SU-DHL-6 (cell line): ENCODE data around the gene CHRM2.

Source experiments
- H2AFZ ChIP-seq: fragments of 200-600 bp; sonication (generic); 2 replicates; pipeline ENCODE4 v1.6.1; 2014; ENCODE audit warnings: low read depth, mild to moderate bottlenecking, moderate library complexity, mixed read lengths, antibody characterized with exemption, low read length; ENCODE audit not compliant: severe bottlenecking
- H3F3A ChIP-seq: fragments of 200-600 bp; shearing (Covaris generic); 2 replicates; pipeline ENCODE4 v1.6.0; 2016; ENCODE audit warnings: antibody characterized with exemption, mild to moderate bottlenecking; ENCODE audit not compliant: insufficient read depth
- H3K27ac ChIP-seq: fragments of 200-600 bp; sonication (generic); 2 replicates; pipeline ENCODE4 v1.5.1; 2016; ENCODE audit warnings: low read depth, mild to moderate bottlenecking, low read length, moderate library complexity, mixed read lengths
- H3K27me3 ChIP-seq: fragments of 200-600 bp; sonication (generic), shearing (Covaris generic); 2 replicates; pipeline ENCODE4 v1.6.0; 2014; ENCODE audit warnings: mild to moderate bottlenecking, low read length
- H3K36me3 ChIP-seq: fragments of 200-600 bp; sonication (generic); 2 replicates; pipeline ENCODE4 v1.6.1; 2014; ENCODE audit warnings: mild to moderate bottlenecking, low read length, mixed read lengths
- H3K4me2 ChIP-seq: fragments of 300-600, 200-600 bp; shearing (Covaris generic), sonication (generic); 2 replicates; pipeline ENCODE4 v1.6.0; 2014; ENCODE audit warnings: low read length, low read depth, mild to moderate bottlenecking; ENCODE audit not compliant: poor library complexity, severe bottlenecking
- H3K4me3 ChIP-seq: fragments of 200-600 bp; sonication (generic); 2 replicates; pipeline ENCODE4 v1.5.1; 2014; ENCODE audit warnings: antibody characterized with exemption, low read length, mild to moderate bottlenecking, mixed read lengths; ENCODE audit not compliant: insufficient read depth, poor library complexity, severe bottlenecking
- H3K79me2 ChIP-seq: fragments of 200-600 bp; sonication (generic); 2 replicates; pipeline ENCODE4 v1.6.1; 2014; ENCODE audit warnings: mild to moderate bottlenecking, low read length, moderate library complexity; ENCODE audit not compliant: insufficient read depth
- H3K9ac ChIP-seq: fragments of 200-600 bp; sonication (generic); 2 replicates; pipeline ENCODE4 v1.7.0; 2014; ENCODE audit warnings: mild to moderate bottlenecking, low read length
- H3K9me2 ChIP-seq: fragments of 200-600 bp; sonication (generic); replicated peaks from 2 replicates; pipeline ENCODE4 v1.6.1; 2014; ENCODE audit warnings: low read length; ENCODE audit not compliant: insufficient read depth
- H3K9me3 ChIP-seq: fragments of 200-600 bp; sonication (generic); 2 replicates; pipeline ENCODE4 v1.6.1; 2014; ENCODE audit warnings: low read length, mixed read lengths; ENCODE audit not compliant: insufficient read depth
- H4K20me1 ChIP-seq: fragments of 200-600 bp; sonication (generic); 2 replicates; pipeline ENCODE4 v1.6.1; 2014; ENCODE audit warnings: low read depth, mild to moderate bottlenecking, antibody characterized with exemption, low read length, moderate library complexity, mixed read lengths
- EZH2phosphoT487 ChIP-seq: fragments of 200-600 bp; sonication (generic), shearing (Covaris generic); conservative IDR thresholded peaks from 2 replicates; pipeline ENCODE4 v1.6.1; 2018; ENCODE audit warnings: mild to moderate bottlenecking, antibody characterized with exemption, low read length, moderate library complexity, mixed read lengths
- TF ChIP-seq, protein P1 (sequence below): fragments of 200-600 bp; sonication (generic); IDR thresholded peaks from one replicate; pipeline ENCODE4 v1.5.1; 2017; ENCODE audit warnings: antibody characterized with exemption, mild to moderate bottlenecking, low read length, moderate library complexity; ENCODE audit not compliant: insufficient read depth, poor library complexity, severe bottlenecking

The CHRM2 gene

DNA sequence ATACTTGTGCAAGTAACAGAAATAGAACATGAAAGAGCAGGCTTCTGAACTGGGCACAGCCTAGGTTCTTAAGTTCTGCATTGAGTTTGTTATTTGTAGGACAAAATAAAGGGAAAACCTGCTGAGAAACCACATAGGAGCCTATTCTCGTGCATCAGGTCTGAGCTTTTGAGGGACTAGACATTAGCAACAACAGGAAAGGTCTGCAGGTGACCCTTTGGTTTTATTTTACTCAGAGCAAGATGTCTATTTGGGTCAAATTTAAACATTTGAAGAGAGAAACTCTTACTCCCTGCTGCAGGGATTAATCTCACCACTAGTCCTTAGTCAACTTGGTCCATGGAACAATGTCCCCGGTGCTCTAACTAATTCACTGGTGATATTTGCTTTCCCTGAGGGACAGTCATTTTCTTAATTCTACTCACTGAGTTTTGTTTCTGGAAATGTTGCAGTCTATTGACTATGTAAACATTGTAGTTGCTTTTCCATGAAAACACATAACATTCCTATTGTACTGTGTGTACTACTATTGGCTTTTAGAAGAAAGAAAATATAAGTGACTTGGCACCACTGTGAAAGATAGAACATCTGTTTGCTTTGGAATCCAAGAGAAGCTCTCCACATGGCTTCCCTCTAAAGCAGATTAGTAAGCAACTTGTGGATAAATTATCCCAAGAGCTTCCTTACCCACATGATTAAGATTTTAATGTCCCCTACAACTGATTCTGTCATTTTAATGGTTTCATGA is 108.2 kb downstream of the CHRM2 start:
- no peaks in the 10 kb centered on the region for H3K9me2 ChIP-seq

DNA sequence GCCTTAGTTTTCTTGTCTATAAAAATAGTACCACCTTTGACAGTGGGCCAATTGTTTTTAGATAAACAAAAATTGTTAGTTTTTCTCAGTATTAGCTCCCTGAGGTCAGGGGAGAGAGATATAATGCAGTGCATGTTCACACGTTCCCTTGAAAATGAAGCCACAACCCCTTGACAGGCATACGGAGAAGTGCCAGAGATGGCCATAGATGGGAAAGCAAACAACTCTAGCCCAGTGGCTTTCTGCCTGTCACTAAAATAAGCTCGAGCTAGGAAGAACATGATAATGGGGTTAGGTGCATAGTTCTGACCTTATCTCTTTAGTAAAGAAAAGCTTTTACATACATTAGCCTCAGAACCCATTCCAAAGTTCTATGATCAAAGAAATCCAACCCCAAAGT is 124.9 kb downstream of the CHRM2 start:
- Histone ChIP-seq H2AFZ (no peak overlapping the region), H3K79me2 (no peaks in the 10 kb centered on the region), H3F3A (no peaks in the 10 kb centered on the region), H3K9me2 (no peaks in the 10 kb centered on the region), H3K27ac (no peak overlapping the region), H3K27me3 (no peaks in the 10 kb centered on the region), H3K4me2 (no peak overlapping the region), H3K9ac (no peak overlapping the region), H3K36me3 (no peaks in the 10 kb centered on the region), H4K20me1 (no peaks in the 10 kb centered on the region), H3K9me3 (no peaks in the 10 kb centered on the region), H3K4me3 (no peak overlapping the region)
- no peak for TF ChIP-seq EZH2phosphoT487
- TF ChIP-seq, protein P1, sequence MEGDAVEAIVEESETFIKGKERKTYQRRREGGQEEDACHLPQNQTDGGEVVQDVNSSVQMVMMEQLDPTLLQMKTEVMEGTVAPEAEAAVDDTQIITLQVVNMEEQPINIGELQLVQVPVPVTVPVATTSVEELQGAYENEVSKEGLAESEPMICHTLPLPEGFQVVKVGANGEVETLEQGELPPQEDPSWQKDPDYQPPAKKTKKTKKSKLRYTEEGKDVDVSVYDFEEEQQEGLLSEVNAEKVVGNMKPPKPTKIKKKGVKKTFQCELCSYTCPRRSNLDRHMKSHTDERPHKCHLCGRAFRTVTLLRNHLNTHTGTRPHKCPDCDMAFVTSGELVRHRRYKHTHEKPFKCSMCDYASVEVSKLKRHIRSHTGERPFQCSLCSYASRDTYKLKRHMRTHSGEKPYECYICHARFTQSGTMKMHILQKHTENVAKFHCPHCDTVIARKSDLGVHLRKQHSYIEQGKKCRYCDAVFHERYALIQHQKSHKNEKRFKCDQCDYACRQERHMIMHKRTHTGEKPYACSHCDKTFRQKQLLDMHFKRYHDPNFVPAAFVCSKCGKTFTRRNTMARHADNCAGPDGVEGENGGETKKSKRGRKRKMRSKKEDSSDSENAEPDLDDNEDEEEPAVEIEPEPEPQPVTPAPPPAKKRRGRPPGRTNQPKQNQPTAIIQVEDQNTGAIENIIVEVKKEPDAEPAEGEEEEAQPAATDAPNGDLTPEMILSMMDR = no peak

More for the DNA sequence above, 108.2 kb downstream of the CHRM2 start:
- Histone ChIP-seq H3K27me3 (no peaks in the 10 kb centered on the region), H2AFZ (no peak overlapping the region), H3K4me3 (no peak overlapping the region), H3K79me2 (no peaks in the 10 kb centered on the region), H3K4me2 (no peak overlapping the region), H3K9ac (no peak overlapping the region), H4K20me1 (no peaks in the 10 kb centered on the region), H3K9me3 (no peaks in the 10 kb centered on the region), H3K27ac (no peak overlapping the region), H3F3A (no peaks in the 10 kb centered on the region), H3K36me3 (no peaks in the 10 kb centered on the region)
- TF ChIP-seq, protein P1 = no peak
- no peak for TF ChIP-seq EZH2phosphoT487

DNA sequence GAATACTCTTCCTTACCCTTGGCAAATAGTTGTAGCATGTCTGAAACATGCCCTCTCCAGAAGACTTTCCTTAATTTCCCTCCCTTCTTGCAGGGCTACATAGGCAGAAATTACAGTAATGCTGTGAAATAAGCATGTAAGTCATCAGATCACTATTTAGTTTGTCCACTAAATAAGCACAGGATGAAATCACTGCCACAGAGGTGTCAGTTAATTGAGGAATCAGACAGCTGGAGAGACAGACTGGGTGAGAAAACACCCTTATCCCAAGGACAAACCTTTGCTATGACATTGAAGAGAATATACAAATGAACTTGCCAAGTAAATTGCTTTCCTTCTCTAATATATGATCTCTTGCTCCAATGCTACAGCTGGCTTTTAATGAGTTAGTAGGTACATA is 129.3 kb downstream of the CHRM2 start:
- H3K27ac ChIP-seq = no peak overlapping the region
- no peaks in the 10 kb centered on the region for H3K27me3 ChIP-seq
- no peaks in the 10 kb centered on the region for H3K9me2 ChIP-seq
- no peak overlapping the region for H3K4me3 ChIP-seq
- no peaks in the 10 kb centered on the region for H3K36me3 ChIP-seq
- no peak overlapping the region for H2AFZ ChIP-seq
- H3K9ac ChIP-seq = no peak overlapping the region
- TF ChIP-seq EZH2phosphoT487 = no peak
- TF ChIP-seq, protein P1 = no peak
- no peak overlapping the region for H3K4me2 ChIP-seq
- H4K20me1 ChIP-seq = no peaks in the 10 kb centered on the region
- no peaks in the 10 kb centered on the region for H3K9me3 ChIP-seq
- H3K79me2 ChIP-seq = no peaks in the 10 kb centered on the region
- H3F3A ChIP-seq = no peaks in the 10 kb centered on the region
